Fibroblast of skin of right biceps (primary cell): Measurements from ENCODE around the gene PSMC5.
"Not testable (repeated sequence)": the region's sequence is repeated elsewhere in the genome, so short reads cannot be mapped to it uniquely, and the experiment has no call there.

Source experiments
- DNase-seq: peaks from one replicate; pipeline ENCODE4 v3.0.0-alpha.2; 2013

The PSMC5 gene

GRCh38 chr17:63841350-63842172, 14.3 kb downstream of the PSMC5 start:
- DNase-seq = peak; percentile 28

- no peak for DNase-seq
Measured at GRCh38 chr17:63842173-63842539, 14.9 kb downstream of the PSMC5 start.

GRCh38 chr17:63842540-63843386, 15.5 kb downstream of the PSMC5 start, which contains the start of gene SMARCD2:
Gene SMARCD2, minus strand, starts transcription at chr17:63842685. Its CDS starts 11 bp downstream, at chr17:63842674.
- peak; percentile 99 for DNase-seq

- DNase-seq = peak; percentile 58
Measured at GRCh38 chr17:63843387-63843888, 16.2 kb downstream of the PSMC5 start.

- no peak for DNase-seq
Measured at GRCh38 chr17:63843910-63844677, 16.9 kb downstream of the PSMC5 start.

- DNase-seq = no peak
Measured at GRCh38 chr17:63845509-63845908, 18.3 kb downstream of the PSMC5 start.

- DNase-seq = no peak
Measured at GRCh38 chr17:63847525-63848249, 20.5 kb downstream of the PSMC5 start.

- DNase-seq = peak; percentile 93
Measured at GRCh38 chr17:63848834-63849689, 21.8 kb downstream of the PSMC5 start.

GRCh38 chr17:63850401-63850800, 23.2 kb downstream of the PSMC5 start:
- no peak for DNase-seq

- no peak for DNase-seq
Measured at GRCh38 chr17:63853260-63853659, 26.0 kb downstream of the PSMC5 start.

GRCh38 chr17:63854709-63855108, 27.5 kb downstream of the PSMC5 start:
- DNase-seq = no peak

- DNase-seq = no peak
Measured at GRCh38 chr17:63855185-63855584, 28.0 kb downstream of the PSMC5 start.

GRCh38 chr17:63856425-63856824, 29.2 kb downstream of the PSMC5 start:
- DNase-seq = not testable (repeated sequence)

GRCh38 chr17:63859257-63859656, 32.0 kb downstream of the PSMC5 start:
- DNase-seq = no peak

GRCh38 chr17:63866625-63867024, 39.4 kb downstream of the PSMC5 start:
- DNase-seq = not testable (repeated sequence)

GRCh38 chr17:63869491-63870291, 42.5 kb downstream of the PSMC5 start:
- DNase-seq = peak; percentile 67

- DNase-seq = peak; percentile 24
Measured at GRCh38 chr17:63870292-63870665, 43.0 kb downstream of the PSMC5 start.

GRCh38 chr17:63871646-63872365, 44.6 kb downstream of the PSMC5 start:
- DNase-seq = peak; percentile 31

- DNase-seq = not testable (repeated sequence)
Measured at GRCh38 chr17:63873577-63873976, 46.3 kb downstream of the PSMC5 start, which contains the start of gene CSH2. Gene CSH2, minus strand, starts transcription at chr17:63873677. Its CDS starts 63 bp downstream, at chr17:63873614.
